SH-SY5Y (cell line): Measurements from ENCODE around the gene TRA2B.

ENCODE experiments used
- GATA2 ChIP-seq: IDR thresholded peaks from 2 replicates; pipeline ENCODE4 v1.6.1; 2011; ENCODE audit warnings: mild to moderate bottlenecking, low read depth, low read length
- GATA3 ChIP-seq: IDR thresholded peaks from 2 replicates; pipeline ENCODE4 v1.6.1; 2011; ENCODE audit warnings: low read depth, mild to moderate bottlenecking, low read length, moderate library complexity

Gene TRA2B

DNA sequence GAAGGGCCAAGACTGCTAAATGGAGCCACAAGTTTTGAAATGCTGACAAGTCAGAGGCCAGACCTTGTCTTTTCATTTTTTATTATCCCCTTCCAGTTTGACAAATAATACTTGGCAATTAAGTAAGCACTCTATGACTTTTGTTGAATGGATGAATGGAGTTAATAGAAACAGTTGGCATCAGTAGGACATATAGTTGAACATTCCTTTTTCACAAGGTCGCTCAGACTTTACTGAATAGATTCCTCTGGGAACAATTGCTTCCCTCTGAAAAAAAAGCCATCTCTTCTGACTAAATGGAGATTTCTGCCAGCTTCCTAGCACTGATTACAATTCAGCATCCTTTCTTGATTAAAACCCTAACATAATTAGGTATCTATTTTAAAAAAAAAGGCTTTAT is 53.2 kb downstream of the TRA2B start:
- TF ChIP-seq GATA2 (no peak), GATA3 (no peak)

DNA sequence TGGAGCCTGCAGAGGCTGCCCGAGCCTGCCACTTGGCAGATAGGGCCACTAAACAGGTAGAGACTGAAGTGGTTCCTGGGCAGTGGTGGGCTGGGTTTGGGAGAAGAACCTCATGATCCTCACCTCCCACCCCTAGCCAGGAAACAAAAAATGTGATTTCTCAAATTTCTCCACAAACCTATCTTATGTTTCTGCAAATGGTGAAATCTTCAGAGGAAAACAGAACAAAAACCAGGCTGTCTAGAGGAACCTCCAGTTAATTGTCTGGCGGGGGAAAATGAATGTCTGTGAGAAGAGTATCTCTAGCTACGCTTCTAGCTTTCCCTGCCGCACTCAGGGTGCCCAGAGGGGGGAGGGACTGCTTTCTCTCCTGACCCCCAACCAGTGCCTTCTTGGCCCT is 55.9 kb downstream of the TRA2B start:
- TF ChIP-seq GATA3 (no peak), GATA2 (no peak)

DNA sequence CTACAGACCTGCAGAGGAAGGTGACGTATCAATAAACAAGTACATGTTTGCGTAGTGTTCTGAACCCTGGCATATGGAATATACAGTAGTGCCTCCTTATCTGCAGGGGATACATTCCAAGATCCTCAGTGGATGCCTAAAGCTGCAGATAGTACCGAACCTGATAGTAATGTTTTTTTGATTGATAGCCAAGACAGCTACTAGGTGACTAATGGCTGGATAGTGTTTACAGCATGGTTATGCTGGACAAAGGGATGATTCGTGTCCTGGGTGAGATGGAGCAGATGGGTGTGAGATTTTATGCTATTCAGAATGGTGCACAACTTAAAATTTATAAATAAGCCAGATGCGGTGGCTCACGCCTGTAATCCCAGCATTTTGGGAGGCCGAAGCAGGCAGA is 57.2 kb downstream of the TRA2B start:
- no peak for TF ChIP-seq GATA2
- TF ChIP-seq GATA3 = no peak

DNA sequence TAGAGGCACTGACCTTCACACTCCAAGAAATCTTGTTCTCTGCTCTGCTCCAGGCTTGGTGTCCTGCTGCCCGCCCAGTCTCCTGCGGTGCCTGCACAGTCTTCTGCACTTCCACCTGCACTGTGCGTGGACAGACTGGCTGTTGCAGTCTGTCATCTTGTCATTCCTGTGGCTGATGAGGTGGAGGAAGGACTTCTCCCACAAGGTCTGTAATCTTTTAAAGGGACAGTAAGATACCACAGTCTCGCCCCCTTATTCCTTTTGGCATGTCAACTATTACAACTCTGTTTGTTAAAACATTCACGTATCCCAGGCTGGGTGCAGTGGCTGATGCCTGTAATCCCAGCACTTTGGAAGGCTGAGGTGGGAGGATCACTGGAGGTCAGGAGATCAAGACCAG is 58.9 kb downstream of the TRA2B start:
- TF ChIP-seq GATA2 (no peak), GATA3 (no peak)

DNA sequence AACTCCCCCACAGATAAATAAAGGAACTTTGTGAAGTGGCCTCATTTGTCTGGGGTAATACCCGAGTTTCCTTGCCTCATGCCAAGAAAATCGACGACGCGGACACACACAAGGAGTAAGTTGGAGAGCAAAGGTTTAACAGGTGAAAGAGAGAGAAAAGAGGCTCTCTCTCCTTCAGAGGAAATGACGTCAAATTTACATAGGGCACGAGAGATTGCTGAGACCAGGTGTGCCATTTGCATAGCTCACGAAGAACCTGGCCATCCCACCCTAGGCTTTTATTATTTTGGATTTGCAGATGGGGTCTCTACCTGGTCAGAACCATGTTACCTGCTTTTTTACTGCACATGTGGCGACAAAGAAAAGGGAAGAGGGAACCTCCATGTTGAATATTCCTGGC is 63.7 kb downstream of the TRA2B start:
- TF ChIP-seq GATA2 (no peak), GATA3 (no peak)

DNA sequence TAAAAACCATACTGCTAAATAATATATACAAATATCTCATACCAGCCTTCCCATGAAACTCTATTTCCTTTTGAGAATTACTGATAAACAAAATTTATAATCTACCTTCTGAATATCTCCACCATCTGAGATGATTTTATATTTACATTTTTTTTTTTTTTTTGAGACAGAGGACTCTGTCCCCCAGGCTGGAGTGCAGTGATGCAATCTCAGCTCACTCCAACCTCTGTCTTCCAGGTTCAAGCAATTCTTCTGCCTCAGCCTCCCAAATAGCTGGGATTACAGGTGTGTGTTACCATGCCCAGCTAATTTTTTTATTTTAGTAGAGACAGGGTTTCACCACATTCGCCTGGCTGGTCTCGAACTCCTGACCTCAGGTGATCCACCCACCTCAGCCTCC is 70.2 kb downstream of the TRA2B start:
- no peak for TF ChIP-seq GATA2
- no peak for TF ChIP-seq GATA3

DNA sequence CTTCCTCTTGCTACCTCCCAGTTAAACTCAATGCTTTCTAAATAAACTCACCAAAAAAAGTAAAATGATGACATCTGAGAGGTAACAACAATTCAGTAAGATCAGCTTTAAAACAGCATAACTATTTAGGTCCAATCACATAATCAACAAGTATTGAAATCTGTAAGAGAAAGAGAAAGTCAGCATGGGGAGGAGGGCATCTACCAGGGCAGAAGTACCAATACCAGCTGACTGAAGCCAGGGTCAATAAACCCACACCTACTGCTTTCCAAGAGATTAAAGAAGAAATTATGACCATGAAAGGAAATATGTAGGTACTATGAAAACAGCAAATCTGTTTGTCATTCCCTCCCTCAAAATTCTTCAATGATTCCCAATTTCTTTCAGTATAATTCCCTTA is 70.8 kb downstream of the TRA2B start:
- TF ChIP-seq GATA2 (no peak), GATA3 (no peak)

DNA sequence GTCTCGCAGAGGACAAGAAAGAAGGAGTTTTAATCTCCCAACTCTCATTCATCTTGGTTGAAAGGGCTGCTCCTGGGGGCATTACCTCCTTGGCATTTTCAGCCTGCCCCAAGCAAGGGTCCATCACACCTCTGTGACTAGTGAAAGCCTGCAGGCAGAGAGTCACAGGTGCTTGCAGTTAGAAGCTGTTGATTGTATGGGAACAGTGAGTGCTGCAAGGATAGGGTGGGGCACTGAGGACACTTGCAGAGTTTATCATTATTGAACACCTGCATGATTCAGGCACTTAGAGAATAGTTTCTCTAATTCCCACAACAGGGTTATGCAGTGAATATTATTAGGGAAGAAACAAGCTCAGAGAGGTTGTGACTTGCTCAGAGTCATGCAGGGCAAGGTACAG is 71.3 kb downstream of the TRA2B start:
- TF ChIP-seq GATA2 = no peak
- no peak for TF ChIP-seq GATA3
